GM12878 (cell line): ENCODE data around the gene FABP7. TPM values are rescaled to one million over a fixed set of nuclear protein-coding genes. Genes with fewer than 3 reads are reported as not detected.
A peak's percentile ranks its signal among the peaks of the same experiment; 100 is the strongest.

Experiments used
- ATAC-seq: fragments of 200-7000 bp; cut with Tn5 transposase; 3 replicates; pipeline ENCODE4 v1.9.1; 2020; ENCODE audit warnings: mild to moderate bottlenecking, moderate library complexity
- BruUV-seq: library from RNA; stranded (reverse); fragments of 400-500 nt; replicated peaks from 2 replicates; lab custom pipeline; 2021; lab: Mats Ljungman, UMichigan
- CTCF ChIA-PET: fragments of 300-600 bp; sonication (Branson Sonifier 250); formaldehyde crosslinking; extraction: SDS; loops from one replicate; lab custom pipeline; 2021; ENCODE audit warnings: inconsistent platforms; lab: Yijun Ruan, JAX
- POLR2A ChIA-PET: fragments of 350-600 bp; formaldehyde crosslinking; extraction: SDS; loops from one replicate; lab custom pipeline; 2021; ENCODE audit warnings: inconsistent platforms; lab: Charles Lee
- RAD21 ChIA-PET: fragments of 300-600 bp; sonication (Branson Sonifier 250); formaldehyde crosslinking; loops from one replicate; lab custom pipeline; 2023; ENCODE audit warnings: antibody characterized with exemption; ENCODE audit not compliant: unreplicated experiment; lab: Charles Lee
- SMC1A ChIA-PET: fragments of 300-600 bp; sonication (Branson Sonifier 250); formaldehyde crosslinking; loops from one replicate; lab custom pipeline; 2023; ENCODE audit not compliant: unreplicated experiment, uncharacterized antibody; lab: Charles Lee
- DNase-seq: peaks from one replicate; pipeline ENCODE4 v3.0.0-alpha.2; 2011; ENCODE audit warnings: low read depth, low spot score
- FAIRE-seq: peaks from 3 replicates; lab custom pipeline; 2011; peaks lifted over from hg19 to GRCh38; lab: Jason Lieb, UNC
- H2AFZ ChIP-seq: 2 replicates; pipeline ENCODE4 v1.6.0; 2011; ENCODE audit warnings: low read depth, low read length, control low read depth; ENCODE audit not compliant: control insufficient read depth
- H3K27ac ChIP-seq: 2 replicates; pipeline ENCODE4 v1.5.1; 2011; ENCODE audit warnings: control low read depth; ENCODE audit not compliant: control insufficient read depth, insufficient read depth
- H3K27me3 ChIP-seq, 2 experiments: replicated peaks in 1 of 2; 2 replicates each; pipeline versions ENCODE4 v1.6.0 to v1.6.1; 2011; ENCODE audit warnings: low read length in 1 of 2; ENCODE audit not compliant: control insufficient read depth in 2 of 2, insufficient read depth in 2 of 2
- H3K36me3 ChIP-seq, 2 experiments: 2 replicates each; pipeline ENCODE4 v1.5.1; 2011; ENCODE audit warnings: low read length in 1 of 2; ENCODE audit not compliant: control insufficient read depth in 2 of 2, insufficient read depth in 2 of 2
- H3K4me1 ChIP-seq: 2 replicates; pipeline ENCODE4 v1.6.1; 2011; ENCODE audit warnings: mild to moderate bottlenecking, low read length, moderate library complexity, mixed read lengths; ENCODE audit not compliant: control insufficient read depth, insufficient read depth
- H3K4me2 ChIP-seq: 2 replicates; pipeline ENCODE4 v1.6.0; 2011; ENCODE audit warnings: control low read depth; ENCODE audit not compliant: control insufficient read depth, insufficient read depth
- H3K4me3 ChIP-seq: fragments of 200-600 bp; sonication (generic); 2 replicates; pipeline ENCODE4 v1.5.1; 2016
- H3K79me2 ChIP-seq: 2 replicates; pipeline ENCODE4 v1.6.0; 2011; ENCODE audit warnings: low read length; ENCODE audit not compliant: control insufficient read depth, insufficient read depth
- H3K9ac ChIP-seq: 2 replicates; pipeline ENCODE4 v1.8.0; 2011; ENCODE audit warnings: low read length, control low read depth, mixed read lengths; ENCODE audit not compliant: control insufficient read depth, insufficient read depth
- H3K9me3 ChIP-seq: replicated peaks from 3 replicates; pipeline ENCODE4 v1.5.1; 2011; ENCODE audit warnings: mild to moderate bottlenecking, low read length; ENCODE audit not compliant: control insufficient read depth, insufficient read depth
- H4K20me1 ChIP-seq: 2 replicates; pipeline ENCODE4 v1.6.0; 2011; ENCODE audit not compliant: control insufficient read depth, insufficient read depth
- ASH2L ChIP-seq: fragments of 300-600, 200-600 bp; sonication (generic); IDR thresholded peaks from 2 replicates; pipeline ENCODE4 v1.6.1; 2017; ENCODE audit warnings: low read depth, mild to moderate bottlenecking, borderline replicate concordance
- BMI1 ChIP-seq: fragments of 450-650 bp; IDR thresholded peaks from 2 replicates; pipeline ENCODE4 v1.6.1; 2016; ENCODE audit warnings: mild to moderate bottlenecking, moderate library complexity, borderline replicate concordance
- CEBPB ChIP-seq, 2 experiments: fragments of 150-350 bp in 1 of 2; IDR thresholded peaks; 2 replicates each; pipeline ENCODE4 v1.6.1; 2012 to 2014; ENCODE audit warnings: low read depth in 2 of 2, low read length in 2 of 2, borderline replicate concordance in 1 of 2, inconsistent platforms in 1 of 2
- EGR1 ChIP-seq, 2 experiments: IDR thresholded peaks; 1 replicate in 1 of 2; 2 replicates in 1 of 2; pipeline ENCODE4 v1.6.1; 2011 to 2012; ENCODE audit warnings: low read depth in 2 of 2, low read length in 2 of 2, borderline replicate concordance in 1 of 2, mild to moderate bottlenecking in 1 of 2, moderate library complexity in 1 of 2
- ETV6 ChIP-seq, 2 experiments: fragments of 450-650 bp in 1 of 2; IDR thresholded peaks in 1 of 2; conservative IDR thresholded peaks in 1 of 2; 2 replicates each; pipeline ENCODE4 v1.6.1; 2014; ENCODE audit warnings: antibody characterized with exemption in 1 of 2, borderline replicate concordance in 1 of 2, low read depth in 1 of 2, mild to moderate bottlenecking in 1 of 2, moderate library complexity in 1 of 2
- MEF2A ChIP-seq: IDR thresholded peaks from 2 replicates; pipeline ENCODE4 v1.6.1; 2011; ENCODE audit warnings: low read depth, mild to moderate bottlenecking, low read length, moderate library complexity; ENCODE audit not compliant: insufficient read depth
- RAD21 ChIP-seq: IDR thresholded peaks from 2 replicates; pipeline ENCODE4 v1.6.1; 2011; ENCODE audit warnings: mild to moderate bottlenecking, low read depth, low read length, moderate library complexity; ENCODE audit not compliant: insufficient read depth
- RFX5 ChIP-seq: IDR thresholded peaks from 2 replicates; pipeline ENCODE4 v1.6.1; 2011; ENCODE audit warnings: low read depth, low read length, improper control_type of control experiment
- SIX5 ChIP-seq: IDR thresholded peaks from 2 replicates; pipeline ENCODE4 v1.6.1; 2011; ENCODE audit warnings: mild to moderate bottlenecking, low read depth, low read length, moderate library complexity; ENCODE audit not compliant: severe bottlenecking
- STAT3 ChIP-seq: IDR thresholded peaks from 2 replicates; pipeline ENCODE4 v1.6.1; 2011; ENCODE audit warnings: low read depth, low read length, improper control_type of control experiment
- ZNF687 ChIP-seq: fragments of 450-650 bp; IDR thresholded peaks from 2 replicates; pipeline ENCODE4 v1.6.1; 2017; ENCODE audit warnings: mild to moderate bottlenecking, moderate library complexity
- WGBS: methylation state at CpG from one replicate; pipeline ENCODE4 v1.1.6; 2016; ENCODE audit warnings: low lambda C conversion rate; ENCODE audit not compliant: insufficient replicate concordance, insufficient coverage; ENCODE audit errors: missing lambda C conversion rate; 5-methylcytosine and 5-hydroxymethylcytosine counted together
- in situ Hi-C: fragments of 300-500 bp; cut with MboI; formaldehyde crosslinking; loops from 9 replicates; pipeline ENCODE4 v1.14.3; 2018; ENCODE audit warnings: mixed read lengths
- intact Hi-C: fragments of 100-400 bp; cut with micrococcal nuclease; formaldehyde crosslinking; loops from one replicate; pipeline ENCODE4 v1.14.2; 2022; ENCODE audit not compliant: unreplicated experiment
- polyA plus RNA-seq, 11 experiments: library from polyadenylated mRNA; depleted of rRNA in 4 of 11; unstranded in 6 of 11; stranded (reverse) in 5 of 11; fragments of >200 nt; fragmentation: Nextera tagmentation in 4 of 11; fragmentation: Illumina TruSeq in 1 of 11; extraction: Ambion mirVana in 4 of 11; extraction: Trizol in 1 of 11; gene quantifications; 1 replicate in 1 of 11; 2 replicates in 10 of 11; pipeline versions ENCODE4 v1.2.1 to v1.2.3, GENCODE V29; 2011 to 2016; ENCODE audit warnings: inconsistent platforms in 2 of 11, missing spikeins in 2 of 11, low read depth in 1 of 11
- total RNA-seq, 4 experiments: library from RNA; depleted of rRNA in 3 of 4; stranded (reverse); fragments of >200 nt in 3 of 4; fragmentation: Illumina TruSeq in 1 of 4; extraction: Trizol in 1 of 4; gene quantifications; 2 replicates each; pipeline versions ENCODE4 v1.2.1 to v1.2.3, GENCODE V29; 2013 to 2021

FABP7 gene
- total and polyA plus RNA-seq, 10 of the 15 experiments (the other 5 are each of a cell fraction or from before 2014, with no cell fraction given) = not detected

- RAD21 ChIA-PET = interaction anchor here (0.6 to 6.3 kb wide), 8 partner anchors 19 to 159 kb away, joined by 3 to 57 read pairs (median 12); partner anchors contain the start of gene SMPDL3A
- FAIRE-seq = no peak
- no peaks in the 10 kb centered on the region for H3K36me3 ChIP-seq
- POLR2A ChIA-PET = interaction anchor here (0.6 to 2.0 kb wide), 4 partner anchors 23 to 84 kb away, joined by 3 to 13 read pairs (median 4); no protein-coding TSS in a partner anchor
- no peak for DNase-seq
- peak; percentile 75 for ATAC-seq
- SMC1A ChIA-PET = interaction anchor here (0.9 to 6.0 kb wide), 13 partner anchors 15 to 88 kb away, joined by 3 to 98 read pairs (median 10); partner anchors contain the start of gene SMPDL3A
- H3K27ac ChIP-seq = no peak overlapping the region
- H3K9ac ChIP-seq = no peak overlapping the region
- H3K4me1 ChIP-seq = 0 out of 2 replicates have a peak, but pooled peaks cover 3% of the 10 kb centered on the region
- H3K9me3 ChIP-seq = no peaks in the 10 kb centered on the region
- H3K79me2 ChIP-seq = no peaks in the 10 kb centered on the region
- no peaks in the 10 kb centered on the region for H3K27me3 ChIP-seq
- in situ Hi-C loops = no loop called here
- H4K20me1 ChIP-seq = no peaks in the 10 kb centered on the region
- H3K4me2 ChIP-seq = peak overlapping the region; percentile 67
- TF ChIP-seq ETV6 (conservative IDR thresholded peaks at IDR 0.05 in 1 of 2, IDR thresholded peaks at IDR 0.05 in 1 of 2; ENCODE audit: borderline replicate concordance in 1 of 2, low read depth in 1 of 2) = peak in 1 of 2 experiments; percentile 42; a peak in 1 of 4 replicates
- no peak for TF ChIP-seq RAD21
- intact Hi-C loops = no loop called here
- WGBS = 0% methylated on average over 3 of the region's 3 CpGs
- no peak overlapping the region for H3K4me3 ChIP-seq
- peak overlapping the region; percentile 30 for H2AFZ ChIP-seq
- CTCF ChIA-PET = interaction anchor here (0.7 to 6.6 kb wide), 10 partner anchors 10 to 88 kb away, joined by 3 to 67 read pairs (median 4); partner anchors contain the start of gene SMPDL3A
- no TSS peak for BruUV-seq
Observed at GRCh38 chr6:122751326-122751725, 28.2 kb upstream of the FABP7 start.

- DNase-seq (no peak), ATAC-seq (peak; percentile 71), FAIRE-seq (no peak)
- H3K4me2 ChIP-seq = no peak overlapping the region
- ChIA-PET CTCF (interaction anchor here (0.8 to 6.6 kb wide), 11 partner anchors 11 to 104 kb away, joined by 3 to 67 read pairs (median 5); partner anchors contain the start of gene SMPDL3A), RAD21 (interaction anchor here (0.9 to 6.3 kb wide), 8 partner anchors 21 to 142 kb away, joined by 3 to 57 read pairs (median 12); partner anchors contain the start of genes PKIB and SMPDL3A), POLR2A (interaction anchor here (0.5 to 2.4 kb wide), 4 partner anchors 30 to 46 kb away, joined by 3 to 14 read pairs (median 8); partner anchors contain the start of gene SMPDL3A), SMC1A (interaction anchor here (0.8 to 6.0 kb wide), 17 partner anchors 8 to 260 kb away, joined by 3 to 98 read pairs (median 6); partner anchors contain the start of gene SMPDL3A)
- in situ Hi-C loops = no loop called here
- H3K27ac ChIP-seq = no peak overlapping the region
- WGBS = 41% methylated on average over 1 of the region's 1 CpG
- no peaks in the 10 kb centered on the region for H3K36me3 ChIP-seq
- H4K20me1 ChIP-seq = no peaks in the 10 kb centered on the region
- 0 out of 2 replicates have a peak, but pooled peaks cover 3% of the 10 kb centered on the region for H3K4me1 ChIP-seq
- no peaks in the 10 kb centered on the region for H3K9me3 ChIP-seq
- H2AFZ ChIP-seq = no peak overlapping the region
- H3K9ac ChIP-seq = no peak overlapping the region
- intact Hi-C loops = no loop called here
- TF ChIP-seq RFX5 (no peak), EGR1 (IDR thresholded peaks at IDR 0.05; ENCODE audit: borderline replicate concordance in 1 of 2, low read depth in 2 of 2, low read length in 2 of 2) (no peak), ZNF687 (no peak), SIX5 (no peak), STAT3 (no peak), CEBPB (IDR thresholded peaks at IDR 0.05; ENCODE audit: borderline replicate concordance in 1 of 2, low read depth in 2 of 2, low read length in 2 of 2) (no peak), MEF2A (no peak), ASH2L (no peak), BMI1 (no peak)
- no TSS peak for BruUV-seq
- no peaks in the 10 kb centered on the region for H3K27me3 ChIP-seq
- no peak overlapping the region for H3K4me3 ChIP-seq
- no peaks in the 10 kb centered on the region for H3K79me2 ChIP-seq
Observed at GRCh38 chr6:122752459-122752858, 27.1 kb upstream of the FABP7 start.
